Frontal cortex (tissue), 4 donors: Measurements from ENCODE around the gene TOM1. TPM values are rescaled to one million over a fixed set of nuclear protein-coding genes. Genes with fewer than 3 reads are reported as not detected.

ENCODE experiments used
- DNase-seq, 2 donors: peaks; one replicate each; pipeline ENCODE4 v3.0.0; 2012; ENCODE audit warnings: low spot score in 2 of 2
- FAIRE-seq: peaks from 2 replicates; lab custom pipeline; 2012; peaks lifted over from hg19 to GRCh38; lab: Jason Lieb, UNC
- total RNA-seq: library from RNA; depleted of rRNA; stranded (reverse); fragments of >200 nt; gene quantifications from one replicate; pipeline ENCODE4 v1.2.3, GENCODE V29; 2014
- donor health status: control.
- donor health status: control.
- donor health status: control.

Gene TOM1
- 6.9 TPM for total RNA-seq

- FAIRE-seq (peak; percentile 31), DNase-seq (peak; percentile 93 to 95)
Observed at GRCh38 chr22:35299673-35300499, at the start of gene TOM1. Gene TOM1 (plus strand): TSS chr22:35299894. CDS start chr22:35299929, 35 bp downstream.

GRCh38 chr22:35250156-35250555 lies 49.5 kb upstream of the TOM1 start:
- FAIRE-seq = no peak
- no peak for DNase-seq

- no peak for FAIRE-seq
- DNase-seq = no peak
Observed at GRCh38 chr22:35253946-35254345, 45.7 kb upstream of the TOM1 start.

GRCh38 chr22:35257002-35257320 lies 42.7 kb upstream of the TOM1 start:
- no peak for DNase-seq
- FAIRE-seq = no peak

- no peak for FAIRE-seq
Observed at GRCh38 chr22:35257321-35258190, 42.1 kb upstream of the TOM1 start, which contains the start of gene HMGXB4. Gene HMGXB4 (plus strand): TSS chr22:35257493. CDS start chr22:35262391, 4,898 bp downstream.

GRCh38 chr22:35258191-35258988 lies 41.3 kb upstream of the TOM1 start:
- FAIRE-seq (no peak), DNase-seq (no peak)

More at GRCh38 chr22:35257321-35258190, 42.1 kb upstream of the TOM1 start, which contains the start of gene HMGXB4:
- peak; percentile 89 for DNase-seq

- DNase-seq (no peak), FAIRE-seq (no peak)
Observed at GRCh38 chr22:35264986-35265385, 34.7 kb upstream of the TOM1 start.

- FAIRE-seq = no peak
- no peak for DNase-seq
Observed at GRCh38 chr22:35266277-35266676, 33.4 kb upstream of the TOM1 start.

- no peak for FAIRE-seq
- DNase-seq = no peak
Observed at GRCh38 chr22:35269630-35270029, 30.1 kb upstream of the TOM1 start.

GRCh38 chr22:35274154-35274871 lies 25.4 kb upstream of the TOM1 start:
- FAIRE-seq (no peak), DNase-seq (no peak)

- no peak for DNase-seq
- no peak for FAIRE-seq
Observed at GRCh38 chr22:35275580-35275979, 24.1 kb upstream of the TOM1 start.

GRCh38 chr22:35276019-35276418 lies 23.7 kb upstream of the TOM1 start:
- FAIRE-seq = no peak
- no peak for DNase-seq

- no peak for FAIRE-seq
- no peak for DNase-seq
Observed at GRCh38 chr22:35288116-35288515, 11.6 kb upstream of the TOM1 start.

- DNase-seq = no peak
- no peak for FAIRE-seq
Observed at GRCh38 chr22:35292786-35293185, 6.9 kb upstream of the TOM1 start.

- DNase-seq (no peak), FAIRE-seq (no peak)
Observed at GRCh38 chr22:35296051-35296450, 3.6 kb upstream of the TOM1 start.

GRCh38 chr22:35299217-35299672 lies 449 bp upstream of the TOM1 start:
- no peak for FAIRE-seq
- DNase-seq = peak in 1 of 2 donors; percentile 24

- no peak for DNase-seq
- no peak for FAIRE-seq
Observed at GRCh38 chr22:35301372-35301874, 1.7 kb downstream of the TOM1 start.

- no peak for FAIRE-seq
- no peak for DNase-seq
Observed at GRCh38 chr22:35303029-35303624, 3.4 kb downstream of the TOM1 start.
